Adrenal gland (tissue), 5 donors: ENCODE results near the gene ABCA5.

Source experiments
- POLR2A ChIP-seq, 2 donors: fragments of 450-650 bp; IDR thresholded peaks; one replicate each; pipeline ENCODE4 v1.6.1; 2017; ENCODE audit warnings: antibody characterized with exemption in 2 of 2, mild to moderate bottlenecking in 2 of 2, moderate library complexity in 1 of 2
- TF ChIP-seq, protein P1 (sequence below), 6 experiments: fragments of 450-650 bp in 4 of 6; fragments of 200-600 bp in 2 of 6; sonication (generic) in 1 of 6; IDR thresholded peaks; 1 replicate in 5 of 6; 2 replicates in 1 of 6; pipeline versions ENCODE4 v1.5.1 to v1.8.0; 2016 to 2021; ENCODE audit warnings: antibody characterized with exemption in 6 of 6, mild to moderate bottlenecking in 2 of 6, moderate library complexity in 1 of 6
- donor health status: DM: no; HTN: no; CAD: no.

DNA sequence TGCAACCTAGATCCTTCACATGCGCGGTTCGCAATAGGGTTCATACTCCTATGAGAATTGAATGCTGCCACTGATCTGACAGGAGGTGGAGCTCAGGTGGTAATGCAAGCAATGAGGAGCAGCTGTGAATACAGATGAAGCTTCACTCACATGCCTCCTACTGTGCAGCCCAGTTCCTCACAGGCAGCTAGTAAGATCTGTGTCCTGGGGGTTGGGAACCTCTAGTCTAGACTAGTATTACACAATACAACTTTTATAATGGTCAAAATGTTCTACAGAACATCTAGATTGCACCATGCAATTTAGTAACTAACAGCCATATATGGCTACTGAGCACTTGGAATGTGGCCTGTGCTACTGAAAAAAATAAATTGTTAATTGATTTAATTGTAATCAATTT is 26.7 kb downstream of the ABCA5 start:
- TF ChIP-seq, protein P1, sequence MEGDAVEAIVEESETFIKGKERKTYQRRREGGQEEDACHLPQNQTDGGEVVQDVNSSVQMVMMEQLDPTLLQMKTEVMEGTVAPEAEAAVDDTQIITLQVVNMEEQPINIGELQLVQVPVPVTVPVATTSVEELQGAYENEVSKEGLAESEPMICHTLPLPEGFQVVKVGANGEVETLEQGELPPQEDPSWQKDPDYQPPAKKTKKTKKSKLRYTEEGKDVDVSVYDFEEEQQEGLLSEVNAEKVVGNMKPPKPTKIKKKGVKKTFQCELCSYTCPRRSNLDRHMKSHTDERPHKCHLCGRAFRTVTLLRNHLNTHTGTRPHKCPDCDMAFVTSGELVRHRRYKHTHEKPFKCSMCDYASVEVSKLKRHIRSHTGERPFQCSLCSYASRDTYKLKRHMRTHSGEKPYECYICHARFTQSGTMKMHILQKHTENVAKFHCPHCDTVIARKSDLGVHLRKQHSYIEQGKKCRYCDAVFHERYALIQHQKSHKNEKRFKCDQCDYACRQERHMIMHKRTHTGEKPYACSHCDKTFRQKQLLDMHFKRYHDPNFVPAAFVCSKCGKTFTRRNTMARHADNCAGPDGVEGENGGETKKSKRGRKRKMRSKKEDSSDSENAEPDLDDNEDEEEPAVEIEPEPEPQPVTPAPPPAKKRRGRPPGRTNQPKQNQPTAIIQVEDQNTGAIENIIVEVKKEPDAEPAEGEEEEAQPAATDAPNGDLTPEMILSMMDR (IDR thresholded peaks at IDR 0.05): no peak
- TF ChIP-seq POLR2A (IDR thresholded peaks at IDR 0.05): no peak
